COR-L47 (cell line): ENCODE results near the gene EMC8.
"Not testable (repeated sequence)": the region's sequence is repeated elsewhere in the genome, so short reads cannot be mapped to it uniquely, and the experiment has no call there.

ENCODE experiments used
- DNase-seq: peaks from one replicate; lab custom pipeline; 2025; lab: John Stamatoyannopoulos, UW

The EMC8 gene

DNA sequence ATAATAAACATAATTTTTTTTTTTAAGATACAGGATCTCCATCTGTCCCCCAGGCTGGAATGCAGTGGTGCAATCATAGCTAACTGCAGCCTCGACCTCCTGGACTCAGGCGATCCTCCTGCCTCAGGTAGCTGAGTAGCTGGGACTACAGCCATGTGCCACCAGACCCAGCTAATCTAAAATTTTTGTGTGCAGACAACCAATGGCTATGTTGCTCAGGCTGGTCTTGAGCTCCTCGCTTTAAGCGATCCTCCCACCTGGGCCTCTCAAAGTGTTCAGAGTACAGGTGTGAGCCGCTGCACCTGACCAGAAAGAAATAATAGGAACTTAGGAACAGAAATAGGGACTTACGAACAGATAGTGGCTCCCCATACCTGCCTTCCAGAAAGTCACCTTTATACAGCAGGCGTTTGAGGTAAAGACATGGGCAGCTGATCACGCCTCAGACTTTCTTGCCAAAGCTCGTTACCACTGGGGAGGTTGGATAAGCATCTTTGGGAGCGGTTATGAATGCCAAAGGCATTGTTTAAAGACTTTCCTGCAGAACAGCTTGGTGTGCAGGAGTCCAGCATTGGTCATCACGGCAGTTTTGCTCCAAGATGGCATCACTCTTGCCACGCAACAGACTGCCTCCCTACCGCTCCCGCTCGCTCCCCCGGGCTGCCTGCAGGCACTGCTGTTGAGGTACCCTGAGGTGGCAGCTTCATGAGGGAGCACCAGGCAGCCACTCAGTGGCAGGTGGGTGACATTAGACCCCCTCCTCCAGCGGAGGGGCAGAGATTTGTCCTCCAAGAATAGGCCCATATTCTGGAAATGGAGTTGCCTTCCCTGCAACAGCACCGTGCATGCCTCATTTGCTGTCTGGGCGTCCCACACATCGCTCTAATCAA, 13.7 kb upstream of the EMC8 start:
- DNase-seq = no peak

GRCh38 chr16:85812031-85812807, 12.9 kb upstream of the EMC8 start:
- no peak for DNase-seq

- DNase-seq = no peak
Observed at GRCh38 chr16:85810742-85811115, 11.4 kb upstream of the EMC8 start.

GRCh38 chr16:85810097-85810741, 10.9 kb upstream of the EMC8 start:
- no peak for DNase-seq

DNA sequence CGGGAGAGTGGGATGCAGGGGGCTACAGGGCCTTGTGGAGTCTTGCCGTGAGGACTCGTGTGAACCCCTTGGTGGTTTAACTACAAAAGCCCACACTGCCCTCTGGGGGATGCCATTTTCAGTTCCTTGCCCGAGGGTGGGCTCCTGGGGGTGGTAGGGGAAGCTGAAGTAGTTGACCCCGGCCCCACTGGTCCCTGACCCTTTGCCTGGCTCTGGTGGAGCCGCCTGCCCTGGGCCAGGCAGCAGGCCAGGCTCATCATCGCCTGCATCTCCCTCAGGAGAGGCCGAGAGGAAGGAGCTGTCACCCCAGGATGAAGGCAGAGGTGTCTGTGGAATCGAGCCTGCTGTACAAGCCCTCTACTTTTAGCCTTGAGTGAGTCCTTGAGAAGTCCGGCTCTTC, 10.3 kb upstream of the EMC8 start:
- DNase-seq = no peak

GRCh38 chr16:85808926-85809325, 9.6 kb upstream of the EMC8 start:
- no peak for DNase-seq

DNA sequence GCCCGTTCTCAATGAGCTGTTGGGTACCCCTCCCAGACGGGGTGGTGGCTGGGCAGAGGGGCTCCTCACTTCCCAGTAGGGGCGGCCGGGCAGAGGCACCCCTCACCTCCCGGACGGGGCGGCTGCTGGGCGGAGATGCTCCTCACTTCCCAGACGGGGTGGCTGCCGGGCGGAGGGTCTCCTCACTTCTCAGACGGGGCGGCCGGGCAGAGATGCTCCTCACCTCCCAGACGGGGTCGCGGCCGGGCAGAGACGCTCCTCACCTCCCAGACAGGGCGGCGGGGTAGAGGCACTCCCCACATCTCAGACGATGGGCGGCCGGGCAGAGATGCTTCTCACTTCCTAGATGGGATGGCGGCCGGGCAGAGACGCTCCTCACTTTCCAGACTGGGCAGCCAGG, 8.8 kb upstream of the EMC8 start:
- not testable (repeated sequence) for DNase-seq

- not testable (repeated sequence) for DNase-seq
Observed at GRCh38 chr16:85807340-85807739, 8.0 kb upstream of the EMC8 start.

- no peak for DNase-seq
Observed at GRCh38 chr16:85806539-85806938, 7.2 kb upstream of the EMC8 start.

DNA sequence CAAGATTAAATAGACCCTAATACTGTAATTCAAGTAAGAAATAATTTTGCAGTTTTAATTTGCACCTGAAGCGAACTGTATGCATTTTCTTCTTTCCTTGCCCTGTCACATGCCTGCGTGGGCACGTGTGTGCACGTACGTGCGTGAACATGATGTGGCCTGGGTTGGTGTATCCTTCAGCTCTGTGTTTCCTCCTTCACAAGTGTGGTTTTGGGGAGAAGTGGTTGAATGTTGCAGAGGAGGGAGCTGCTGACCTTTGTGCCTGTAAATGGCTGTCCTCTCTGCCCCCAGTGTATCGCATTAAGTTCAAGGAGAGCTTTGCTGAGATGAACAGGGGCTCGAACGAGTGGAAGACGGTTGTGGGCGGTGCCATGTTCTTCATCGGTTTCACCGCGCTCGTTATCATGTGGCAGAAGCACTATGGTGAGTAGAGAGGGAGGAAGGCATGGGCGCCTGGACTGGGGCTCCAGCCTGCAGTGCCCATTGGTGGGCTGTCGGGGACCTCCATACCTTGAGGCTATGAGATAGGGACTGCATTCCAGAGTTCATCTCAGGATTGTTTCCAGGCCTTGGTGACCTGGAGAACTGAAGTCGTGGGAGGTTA, 6.2 kb upstream of the EMC8 start:
- no peak for DNase-seq

- no peak for DNase-seq
Observed at GRCh38 chr16:85803570-85803969, 4.2 kb upstream of the EMC8 start.

DNA sequence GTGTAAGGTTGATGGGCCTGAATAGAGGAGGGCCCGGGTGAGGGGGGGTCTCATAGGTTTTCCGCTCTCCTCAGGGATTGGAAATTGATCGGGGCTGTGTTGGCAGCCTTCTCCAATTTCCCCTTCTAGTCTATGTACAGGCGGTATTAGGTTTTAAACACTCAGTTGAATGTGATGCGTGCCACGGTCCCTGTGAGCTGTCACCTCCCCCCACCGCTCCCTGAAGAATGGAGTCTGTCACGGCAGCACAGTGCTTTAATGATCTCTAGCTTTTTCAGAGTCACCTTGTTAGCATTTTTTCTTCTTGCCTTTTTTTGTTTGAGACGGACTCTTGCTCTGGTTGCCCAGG, 951 bp upstream of the EMC8 start:
- no peak for DNase-seq

DNA sequence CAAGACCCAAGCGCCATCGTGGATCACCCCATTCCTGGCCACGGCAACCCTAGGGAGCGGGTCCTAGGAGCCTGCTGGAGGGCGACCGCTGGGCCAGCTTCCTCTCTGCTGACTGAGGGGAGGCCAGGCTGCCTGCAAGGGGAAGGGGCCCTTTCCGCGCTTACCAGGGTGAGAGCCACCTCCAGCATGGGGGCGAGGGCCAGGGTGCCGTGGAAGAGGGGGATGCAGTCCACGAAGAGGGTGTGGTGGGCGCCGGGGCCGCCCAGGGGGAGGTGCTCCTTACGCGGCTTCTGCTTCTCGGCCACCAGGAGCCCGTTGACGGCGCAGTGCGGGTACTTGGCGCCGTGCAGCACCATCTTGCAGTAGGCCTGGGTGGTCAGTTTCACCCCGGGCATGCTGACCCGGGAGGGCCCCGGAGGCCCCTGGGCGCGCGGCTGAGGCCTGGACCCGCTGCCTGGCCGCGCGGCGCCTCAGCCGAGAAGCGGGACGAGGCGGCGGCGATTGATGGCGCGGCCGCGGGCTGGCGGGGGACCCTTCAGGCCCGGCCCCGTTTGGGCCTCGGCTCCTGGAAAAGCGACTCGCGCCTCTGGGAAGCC, 345 bp downstream of the EMC8 start:
- DNase-seq = no peak

DNA sequence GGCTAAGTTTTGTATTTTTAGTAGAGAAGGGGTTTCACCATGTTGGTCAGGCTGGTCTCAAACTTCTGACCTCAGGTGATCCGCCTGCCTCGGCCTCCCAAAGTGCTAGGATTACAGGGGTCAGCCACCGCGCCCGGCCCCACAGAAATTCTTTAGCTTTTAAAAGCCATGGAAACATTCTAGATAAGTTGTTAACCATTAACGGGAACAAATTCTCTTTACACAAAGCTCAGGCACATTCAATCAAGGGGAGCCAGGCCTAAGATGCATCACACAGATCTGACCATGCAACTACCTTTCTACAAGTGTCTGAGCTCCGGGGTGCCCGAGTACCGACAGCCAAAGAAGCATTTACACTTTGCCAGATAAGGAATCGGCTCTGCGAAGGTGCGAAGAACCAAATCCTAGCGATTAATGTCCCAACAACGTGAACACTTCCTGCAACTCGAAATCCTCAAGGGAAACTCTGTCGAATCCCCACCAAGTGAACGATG, 1.0 kb downstream of the EMC8 start:
- no peak for DNase-seq

GRCh38 chr16:85796599-85796998, 2.7 kb downstream of the EMC8 start:
- DNase-seq = no peak

- DNase-seq = no peak
Observed at GRCh38 chr16:85796152-85796551, 3.2 kb downstream of the EMC8 start.

DNA sequence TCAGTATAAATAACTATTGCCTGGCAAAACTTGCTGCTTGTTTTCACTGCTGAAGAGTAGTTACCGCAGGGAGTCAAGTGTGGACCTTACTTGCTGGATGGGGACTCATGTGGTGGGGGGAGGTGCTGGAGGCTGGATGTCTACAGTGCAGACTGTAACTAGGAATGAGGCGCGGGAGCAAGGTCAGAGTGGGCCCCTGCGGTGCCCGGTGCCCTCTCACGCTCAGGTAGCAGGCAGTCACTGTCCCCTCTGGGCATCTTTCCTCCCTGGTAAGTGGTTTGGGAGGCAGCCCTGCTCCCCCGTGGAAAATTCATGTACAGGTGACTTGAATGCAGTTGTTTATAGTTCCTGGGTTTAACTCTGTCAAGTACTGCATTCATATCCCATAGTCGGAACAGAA, 4.6 kb downstream of the EMC8 start:
- no peak for DNase-seq

- DNase-seq = no peak
Observed at GRCh38 chr16:85793662-85794298, 5.6 kb downstream of the EMC8 start.

DNA sequence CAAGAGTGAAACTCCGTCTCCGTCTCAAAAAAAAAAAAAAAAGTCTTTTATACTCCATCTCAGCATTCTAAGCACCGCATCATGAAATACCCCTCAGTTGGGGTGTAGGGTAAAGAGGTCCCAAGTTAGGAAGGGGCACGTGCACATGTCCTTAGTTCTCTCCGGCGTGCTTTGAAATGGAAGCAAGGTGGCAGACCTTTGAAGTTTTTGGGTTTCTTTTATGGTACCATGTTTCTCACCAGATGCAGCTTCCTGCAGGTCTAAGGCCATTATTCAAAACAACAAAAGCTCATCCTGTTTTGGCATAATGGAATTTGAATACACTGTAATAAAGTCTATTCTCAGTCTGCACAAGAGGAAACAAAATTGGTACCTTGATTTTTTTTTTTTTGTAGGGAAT, 9.6 kb downstream of the EMC8 start:
- DNase-seq = no peak

DNA sequence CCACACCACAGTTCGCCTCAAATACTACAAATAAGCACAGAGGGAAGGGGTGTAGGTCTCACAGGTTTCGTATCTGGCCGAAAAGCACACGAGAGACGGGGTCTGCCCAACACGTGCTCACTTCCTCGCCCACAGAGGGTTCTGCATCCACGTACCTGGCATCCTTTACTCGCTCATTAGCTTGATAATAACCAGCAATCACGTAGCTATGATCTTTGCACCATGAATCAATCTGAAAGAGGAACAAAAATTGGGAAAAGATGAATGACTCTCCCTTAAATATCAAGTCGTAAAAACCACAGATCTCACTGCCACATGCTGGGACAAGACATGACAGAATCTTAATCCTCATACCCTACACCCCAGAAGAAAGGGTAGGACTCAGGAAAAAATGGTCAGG, 10.5 kb downstream of the EMC8 start:
- no peak for DNase-seq

DNA sequence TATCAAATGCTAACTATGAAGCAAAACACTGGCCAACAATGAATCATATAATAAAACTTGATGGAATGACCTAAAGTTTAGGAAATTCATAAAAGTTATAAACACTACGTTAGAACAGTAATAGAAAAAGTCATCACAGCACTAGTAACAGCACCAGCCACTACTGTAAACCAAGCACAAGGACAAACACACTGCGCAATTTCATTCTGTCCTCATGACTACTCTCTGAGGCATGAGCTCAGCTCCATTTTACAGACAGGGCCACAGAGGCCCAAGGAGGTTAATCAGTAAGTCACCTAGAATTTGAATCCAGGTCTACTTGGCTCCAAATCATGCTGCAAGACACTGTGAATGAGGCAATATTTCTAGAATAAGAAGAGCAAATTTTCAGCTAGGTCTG, 13.4 kb downstream of the EMC8 start:
- no peak for DNase-seq

GRCh38 chr16:85784813-85785212, 14.5 kb downstream of the EMC8 start:
- no peak for DNase-seq
